Tibial nerve (tissue), 3 donors: ENCODE results near the gene PHOX2A.

Source experiments
- POLR2A ChIP-seq, 2 donors: fragments of 450-650 bp; IDR thresholded peaks; one replicate each; pipeline ENCODE4 v1.6.1; 2017; ENCODE audit warnings: antibody characterized with exemption in 2 of 2, mild to moderate bottlenecking in 2 of 2, moderate library complexity in 2 of 2
- TF ChIP-seq, protein P1 (sequence below), 5 experiments: fragments of 200-600 bp in 3 of 5; fragments of 450-650 bp in 2 of 5; sonication (generic) in 3 of 5; IDR thresholded peaks; one replicate each; pipeline ENCODE4 v1.5.1; 2016 to 2019; ENCODE audit warnings: antibody characterized with exemption in 5 of 5, mild to moderate bottlenecking in 3 of 5, moderate library complexity in 2 of 5

DNA sequence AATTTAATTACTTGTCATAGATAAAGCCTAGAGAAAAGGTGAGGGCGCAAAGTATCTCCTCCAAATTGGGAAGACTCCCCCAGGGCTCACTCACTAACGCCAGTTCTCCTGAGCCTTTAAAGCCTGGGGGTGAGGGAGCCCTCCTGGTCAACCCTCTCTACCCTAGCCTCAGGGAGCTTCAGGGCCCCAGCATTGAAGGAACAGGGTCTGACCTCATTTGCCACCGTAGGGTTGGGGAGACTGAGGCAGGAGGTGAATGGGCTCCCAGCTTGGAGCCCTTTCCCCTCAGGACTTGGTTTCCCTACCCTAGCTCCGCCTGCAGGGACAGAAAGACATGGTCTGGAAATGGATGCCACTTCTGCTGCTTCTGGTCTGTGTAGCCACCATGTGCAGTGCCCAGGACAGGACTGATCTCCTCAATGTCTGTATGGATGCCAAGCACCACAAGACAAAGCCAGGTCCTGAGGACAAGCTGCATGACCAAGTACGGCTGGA lies 25.7 kb downstream of the PHOX2A start:
- TF ChIP-seq, protein P1, sequence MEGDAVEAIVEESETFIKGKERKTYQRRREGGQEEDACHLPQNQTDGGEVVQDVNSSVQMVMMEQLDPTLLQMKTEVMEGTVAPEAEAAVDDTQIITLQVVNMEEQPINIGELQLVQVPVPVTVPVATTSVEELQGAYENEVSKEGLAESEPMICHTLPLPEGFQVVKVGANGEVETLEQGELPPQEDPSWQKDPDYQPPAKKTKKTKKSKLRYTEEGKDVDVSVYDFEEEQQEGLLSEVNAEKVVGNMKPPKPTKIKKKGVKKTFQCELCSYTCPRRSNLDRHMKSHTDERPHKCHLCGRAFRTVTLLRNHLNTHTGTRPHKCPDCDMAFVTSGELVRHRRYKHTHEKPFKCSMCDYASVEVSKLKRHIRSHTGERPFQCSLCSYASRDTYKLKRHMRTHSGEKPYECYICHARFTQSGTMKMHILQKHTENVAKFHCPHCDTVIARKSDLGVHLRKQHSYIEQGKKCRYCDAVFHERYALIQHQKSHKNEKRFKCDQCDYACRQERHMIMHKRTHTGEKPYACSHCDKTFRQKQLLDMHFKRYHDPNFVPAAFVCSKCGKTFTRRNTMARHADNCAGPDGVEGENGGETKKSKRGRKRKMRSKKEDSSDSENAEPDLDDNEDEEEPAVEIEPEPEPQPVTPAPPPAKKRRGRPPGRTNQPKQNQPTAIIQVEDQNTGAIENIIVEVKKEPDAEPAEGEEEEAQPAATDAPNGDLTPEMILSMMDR (IDR thresholded peaks at IDR 0.05), result no peak
- TF ChIP-seq POLR2A (IDR thresholded peaks at IDR 0.05), result no peak
